HG03045 (cell line): ENCODE data around the gene SPDYE9.
"Not testable (repeated sequence)": the region's sequence is repeated elsewhere in the genome, so short reads cannot be mapped to it uniquely, and the experiment has no call there.

Experiments used
- ATAC-seq: cut with Tn5 transposase; IDR thresholded peaks from one replicate; pipeline ENCODE4 v1.9.1; 2021; ENCODE audit warnings: mild to moderate bottlenecking, moderate library complexity; ENCODE audit not compliant: unreplicated experiment

SPDYE9 gene

GRCh38 chr7:73085938-73086337, at the start of gene SPDYE9:
Gene SPDYE9, minus strand, starts transcription at chr7:73086038. Its CDS starts 1,800 bp downstream, at chr7:73084238.
- not testable (repeated sequence) for ATAC-seq

- not testable (repeated sequence) for ATAC-seq
These were observed 49.0 kb upstream of the SPDYE9 start for GRCh38 chr7:73134866-73135265.

GRCh38 chr7:73132651-73133217, 46.9 kb upstream of the SPDYE9 start:
- not testable (repeated sequence) for ATAC-seq

GRCh38 chr7:73130612-73131011, 44.8 kb upstream of the SPDYE9 start:
- not testable (repeated sequence) for ATAC-seq

GRCh38 chr7:73124126-73124525, 38.3 kb upstream of the SPDYE9 start:
- not testable (repeated sequence) for ATAC-seq

GRCh38 chr7:73122778-73123447, 37.1 kb upstream of the SPDYE9 start:
- ATAC-seq: not testable (repeated sequence)

- not testable (repeated sequence) for ATAC-seq
These were observed 32.3 kb upstream of the SPDYE9 start for GRCh38 chr7:73118155-73118554.

- not testable (repeated sequence) for ATAC-seq
These were observed 28.0 kb downstream of the SPDYE9 start, which contains the start of gene SPDYE11 for GRCh38 chr7:73057811-73058210. Gene SPDYE11, minus strand, starts transcription at chr7:73057911. Its CDS starts 1,800 bp downstream, at chr7:73056111.

- ATAC-seq: not testable (repeated sequence)
These were observed 56.2 kb downstream of the SPDYE9 start, which contains the start of gene SPDYE8 for GRCh38 chr7:73029666-73030065. Gene SPDYE8, minus strand, starts transcription at chr7:73029766. Its CDS starts 1,800 bp downstream, at chr7:73027966.
